Gastrocnemius medialis (tissue), 4 donors: ENCODE results near the gene IGFL2. TPM values are rescaled to one million over a fixed set of nuclear protein-coding genes. Genes with fewer than 3 reads are reported as not detected.
"Not testable (repeated sequence)": the region's sequence is repeated elsewhere in the genome, so short reads cannot be mapped to it uniquely, and the experiment has no call there.

Experiments
- ATAC-seq, 2 donors: fragments of 150-250 bp; one replicate each; pipeline ENCODE4 v1.9.1; 2016
- DNase-seq, 2 donors: peaks; one replicate each; pipeline ENCODE4 v3.0.0-alpha.2; 2019
- H3K27ac ChIP-seq, 4 donors: fragments of 200-600 bp; sonication (generic); 1 replicate in 1 of 4; 2 replicates in 3 of 4; pipeline ENCODE4 v1.5.1; 2016 to 2018; ENCODE audit warnings: mild to moderate bottlenecking in 2 of 4, moderate library complexity in 1 of 4
- H3K27me3 ChIP-seq, 3 donors: fragments of 200-600 bp; sonication (generic) in 2 of 3; 1 replicate in 1 of 3; 2 replicates in 2 of 3; pipeline versions ENCODE4 v1.5.1 to v1.6.0; 2016 to 2019; ENCODE audit warnings: mild to moderate bottlenecking in 1 of 3, moderate library complexity in 1 of 3
- H3K36me3 ChIP-seq, 2 donors: fragments of 200-600 bp; sonication (generic) in 1 of 2; one replicate each; pipeline ENCODE4 v1.5.1; 2017 to 2018
- H3K4me1 ChIP-seq, 2 donors: fragments of 200-600 bp; sonication (generic) in 1 of 2; one replicate each; pipeline ENCODE4 v1.5.1; 2016 to 2017; ENCODE audit warnings: mild to moderate bottlenecking in 2 of 2
- H3K4me3 ChIP-seq, 4 donors: fragments of 200-600 bp; sonication (generic) in 3 of 4; 1 replicate in 1 of 4; 2 replicates in 3 of 4; pipeline ENCODE4 v1.5.1; 2016 to 2019; ENCODE audit warnings: mild to moderate bottlenecking in 2 of 4
- H3K9me3 ChIP-seq, 3 donors: fragments of 200-600 bp; sonication (generic) in 2 of 3; 1 replicate in 1 of 3; 2 replicates in 2 of 3; pipeline ENCODE4 v1.5.1; 2016 to 2019
- CTCF ChIP-seq, 5 experiments: fragments of 450-650 bp in 3 of 5; fragments of 200-600 bp in 2 of 5; sonication (generic) in 2 of 5; IDR thresholded peaks in 4 of 5; conservative IDR thresholded peaks in 1 of 5; 1 replicate in 4 of 5; 2 replicates in 1 of 5; pipeline ENCODE4 v1.5.1; 2016 to 2019; ENCODE audit warnings: antibody characterized with exemption in 5 of 5, mild to moderate bottlenecking in 3 of 5, moderate library complexity in 3 of 5
- POLR2A ChIP-seq, 2 donors: fragments of 450-650 bp; IDR thresholded peaks; one replicate each; pipeline ENCODE4 v1.6.1; 2017; ENCODE audit warnings: antibody characterized with exemption in 2 of 2, mild to moderate bottlenecking in 2 of 2, moderate library complexity in 2 of 2
- in situ Hi-C, 4 donors: fragments of 200-750 bp; cut with MboI; loops; one replicate each; pipeline versions ENCODE4 v1.15.0 to v1.8.0; 2017; ENCODE audit warnings: low sequenced_read_pairs in 4 of 4
- intact Hi-C: fragments of 100-400 bp; cut with DNase I; formaldehyde crosslinking; loops from one replicate; pipeline ENCODE4 v1.15.1; 2023; ENCODE audit warnings: low total_unique reads
- total RNA-seq, 4 donors: library from RNA; depleted of rRNA; stranded (reverse); fragments of >200 nt; gene quantifications; one replicate each; pipeline versions ENCODE4 v1.1.0 to v1.2.3, GENCODE V29; 2016

Gene IGFL2
- total RNA-seq, 4 donors from 2014 or later = not detected

DNA sequence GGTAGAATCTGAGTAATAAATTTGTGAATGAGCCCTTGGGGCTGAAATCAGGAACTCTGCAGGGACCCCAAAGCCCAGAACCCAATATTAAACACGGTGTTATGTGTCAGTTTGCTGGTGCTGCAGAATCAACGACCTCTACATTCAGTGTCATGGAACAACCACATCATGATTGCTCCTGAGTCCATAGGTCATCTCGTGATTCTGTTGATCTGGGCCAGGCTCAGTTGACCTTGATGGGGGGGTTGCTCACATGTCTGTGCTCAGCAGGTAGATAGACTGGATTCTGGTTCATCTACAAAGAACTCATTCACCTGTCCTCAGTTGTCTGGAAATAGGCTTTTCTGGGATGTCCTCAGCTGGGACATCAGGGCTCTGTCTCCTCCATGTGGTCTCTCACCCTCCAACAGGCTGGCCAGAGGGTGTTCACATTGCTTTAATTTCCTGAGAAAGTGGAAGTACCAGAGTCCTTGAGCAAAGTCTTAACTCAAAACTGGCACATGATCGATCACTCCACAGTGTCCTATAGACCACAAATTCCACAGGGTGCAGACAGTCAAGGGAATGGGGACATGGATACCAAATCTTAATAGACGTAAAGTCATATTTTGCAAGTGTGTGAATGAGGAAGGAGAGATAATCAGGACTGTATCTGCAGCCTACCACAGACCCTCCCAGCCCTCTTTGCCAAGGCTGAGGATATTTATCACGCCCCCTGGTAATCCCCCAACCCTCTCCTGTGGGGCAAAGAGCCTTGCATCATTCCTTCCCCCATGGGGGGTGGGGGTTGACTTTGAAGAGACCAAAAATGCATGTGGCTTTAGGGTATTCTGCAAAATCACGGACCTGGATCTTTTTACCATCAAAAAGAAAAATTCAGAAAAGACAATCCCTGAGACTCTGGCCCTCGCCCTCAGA is 42.2 kb downstream of the IGFL2 start:
- intact Hi-C loops = loop anchor here (1.0 to 2.0 kb wide), 2 partner anchors 108 to 161 kb away; no protein-coding TSS in a partner anchor
- peaks cover 3 to 16% (median 16%) of the 10 kb centered on the region in 3 donors for H3K27me3 ChIP-seq

DNA sequence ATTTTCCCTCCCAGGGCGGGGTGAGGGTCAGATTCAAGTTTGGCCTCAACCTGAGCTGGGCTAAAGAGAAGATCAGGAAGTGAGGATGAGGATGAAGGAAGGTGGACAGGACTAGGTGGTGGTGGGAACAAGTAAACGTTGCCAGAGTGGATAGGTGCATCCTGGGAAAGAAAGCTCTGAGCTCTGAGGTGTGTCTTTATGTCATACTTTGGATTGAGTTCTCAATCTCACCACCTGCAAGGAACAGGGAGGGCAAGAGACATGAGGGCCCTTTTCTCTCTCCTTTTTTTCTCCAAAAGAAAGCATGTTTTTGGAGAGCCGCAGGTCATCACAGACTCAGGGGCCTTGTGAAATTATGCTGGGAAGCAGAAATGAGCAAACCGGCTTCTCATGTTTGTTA is 43.3 kb downstream of the IGFL2 start:
- Histone ChIP-seq H3K36me3 (no peaks in the 10 kb centered on the region), H3K27ac (no peak overlapping the region), H3K27me3 (peaks cover 0 to 16% (median 16%) of the 10 kb centered on the region in 3 donors), H3K9me3 (no peaks in the 10 kb centered on the region), H3K4me1 (peaks cover 0 to 12% of the 10 kb centered on the region in 2 donors), H3K4me3 (no peak overlapping the region)
- TF ChIP-seq CTCF (IDR thresholded peaks at IDR 0.05 in 4 of 5, conservative IDR thresholded peaks at IDR 0.05 in 1 of 5) (no peak), POLR2A (IDR thresholded peaks at IDR 0.05) (no peak)
- in situ Hi-C loops (no loop called here), intact Hi-C loops (no loop called here)
- ATAC-seq = no peak
- DNase-seq = no peak

More for the DNA sequence above, 42.2 kb downstream of the IGFL2 start:
- H3K9me3 ChIP-seq = no peaks in the 10 kb centered on the region
- H3K4me3 ChIP-seq = no peak overlapping the region
- no peak for ATAC-seq
- H3K27ac ChIP-seq = no peak overlapping the region
- no peak for DNase-seq
- peaks cover 0 to 12% of the 10 kb centered on the region in 2 donors for H3K4me1 ChIP-seq
- TF ChIP-seq POLR2A (IDR thresholded peaks at IDR 0.05) = no peak
- no peak for TF ChIP-seq CTCF (IDR thresholded peaks at IDR 0.05 in 4 of 5, conservative IDR thresholded peaks at IDR 0.05 in 1 of 5)
- in situ Hi-C loops = loop anchor here in 1 of 4 donors (10.0 kb wide), 1 partner anchor 105 kb away; no protein-coding TSS in a partner anchor
- H3K36me3 ChIP-seq = no peaks in the 10 kb centered on the region

GRCh38 chr19:46191972-46192371 is 43.9 kb downstream of the IGFL2 start:
- peaks cover 0 to 16% (median 16%) of the 10 kb centered on the region in 3 donors for H3K27me3 ChIP-seq

GRCh38 chr19:46192626-46192991 is 44.6 kb downstream of the IGFL2 start:
- ATAC-seq, in situ Hi-C loops: not testable (repeated sequence)

More at GRCh38 chr19:46191972-46192371, 43.9 kb downstream of the IGFL2 start:
- ATAC-seq = no peak
- TF ChIP-seq CTCF (IDR thresholded peaks at IDR 0.05 in 4 of 5, conservative IDR thresholded peaks at IDR 0.05 in 1 of 5) (no peak), POLR2A (IDR thresholded peaks at IDR 0.05) (no peak)
- Histone ChIP-seq H3K4me3 (no peak overlapping the region), H3K27ac (no peak overlapping the region), H3K4me1 (peaks cover 0 to 12% of the 10 kb centered on the region in 2 donors), H3K36me3 (no peaks in the 10 kb centered on the region), H3K9me3 (no peaks in the 10 kb centered on the region)
- intact Hi-C loops = no loop called here
- DNase-seq = no peak
- in situ Hi-C loops = no loop called here

GRCh38 chr19:46192992-46193650 is 45.1 kb downstream of the IGFL2 start:
- Histone ChIP-seq H3K4me3 (no peak overlapping the region), H3K27ac (peak overlapping the region in 1 of 4 donors; percentile 63), H3K9me3 (no peaks in the 10 kb centered on the region), H3K27me3 (peaks cover 0 to 16% (median 13%) of the 10 kb centered on the region in 3 donors), H3K4me1 (peaks cover 0 to 12% of the 10 kb centered on the region in 2 donors), H3K36me3 (no peaks in the 10 kb centered on the region)
- TF ChIP-seq CTCF (IDR thresholded peaks at IDR 0.05 in 4 of 5, conservative IDR thresholded peaks at IDR 0.05 in 1 of 5) (no peak), POLR2A (IDR thresholded peaks at IDR 0.05) (no peak)
- intact Hi-C loops = no loop called here
- in situ Hi-C loops = no loop called here
- DNase-seq (peak; percentile 46 to 68), ATAC-seq (peak; percentile 92 to 97)

More at GRCh38 chr19:46192626-46192991, 44.6 kb downstream of the IGFL2 start:
- DNase-seq, intact Hi-C loops, H3K36me3 ChIP-seq, H3K9me3 ChIP-seq, H3K4me3 ChIP-seq: not testable (repeated sequence)
- H3K27ac ChIP-seq = peak overlapping the region in 1 of 4 donors; percentile 63
- peaks cover 0 to 16% (median 16%) of the 10 kb centered on the region in 3 donors for H3K27me3 ChIP-seq
- H3K4me1 ChIP-seq = peaks cover 0 to 12% of the 10 kb centered on the region in 2 donors
